Left ventricle myocardium inferior (tissue), 1 donor: Measurements from ENCODE around the gene MICALL1. TPM values are rescaled to one million over a fixed set of nuclear protein-coding genes. Genes with fewer than 3 reads are reported as not detected.

Experiments used
- DNase-seq: peaks from one replicate; pipeline ENCODE4 v3.0.0-alpha.2; 2020
- H3K27ac ChIP-seq: fragments of 200-600 bp; replicated peaks from 2 replicates; pipeline ENCODE4 v1.8.0; 2021
- H3K27me3 ChIP-seq: fragments of 200-600 bp; 2 replicates; pipeline ENCODE4 v1.8.0; 2021; ENCODE audit warnings: low read depth
- H3K36me3 ChIP-seq: fragments of 200-600 bp; 2 replicates; pipeline ENCODE4 v1.8.0; 2021
- H3K4me1 ChIP-seq: fragments of 200-600 bp; 2 replicates; pipeline ENCODE4 v1.8.0; 2021
- H3K4me3 ChIP-seq: fragments of 200-600 bp; 2 replicates; pipeline ENCODE4 v1.8.0; 2021; ENCODE audit warnings: mild to moderate bottlenecking, moderate library complexity
- H3K9me3 ChIP-seq: fragments of 200-600 bp; replicated peaks from 2 replicates; pipeline ENCODE4 v1.8.0; 2021
- intact Hi-C: fragments of 100-400 bp; cut with micrococcal nuclease; formaldehyde crosslinking; loops from one replicate; pipeline ENCODE4 v1.11.0; 2022
- total RNA-seq: library from RNA; stranded (reverse); fragmentation: NEBNext Ultra II Directional; extraction: Animal tissue kit (Norgen Biotek cat#: 25700); gene quantifications from one replicate; pipeline ENCODE4 v1.2.1, GENCODE V29; 2021
- TF ChIP-seq, protein P1 (sequence below): fragments of 200-600 bp; IDR thresholded peaks from 2 replicates; pipeline ENCODE4 v1.8.0; 2021; ENCODE audit warnings: antibody characterized with exemption, mild to moderate bottlenecking, borderline replicate concordance
- donor health status: DM: no; HTN: yes; CAD: no; lungs with severe emphysema.

Gene MICALL1
- total RNA-seq, 1 donor from 2014 or later = 14.8 TPM

DNA sequence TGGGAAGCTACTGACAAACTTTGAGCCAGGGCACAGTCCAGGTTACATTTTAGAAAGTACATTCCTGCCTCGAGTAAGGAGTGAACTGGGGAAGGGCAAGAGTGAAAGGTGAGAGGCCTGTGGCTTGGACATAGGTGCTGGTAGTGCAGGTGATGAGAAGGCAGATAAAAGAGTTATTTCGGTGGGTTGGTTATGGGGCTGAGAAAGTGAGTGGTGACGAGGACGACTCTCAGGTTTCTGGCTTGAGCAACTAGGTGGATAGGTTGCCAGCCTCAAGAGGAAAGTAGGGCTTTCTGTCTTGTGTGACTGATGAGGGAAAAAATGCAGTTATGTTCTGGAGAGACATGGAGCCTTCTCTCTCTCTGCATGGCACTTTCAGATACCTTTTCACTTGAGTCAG lies 51.1 kb downstream of the MICALL1 start:
- Histone ChIP-seq H3K27me3 (no peaks in the 10 kb centered on the region), H3K9me3 (no peaks in the 10 kb centered on the region), H3K4me3 (no peak overlapping the region), H3K27ac (no peak overlapping the region), H3K36me3 (peaks cover 57% of the 10 kb centered on the region), H3K4me1 (peaks cover 33% of the 10 kb centered on the region)
- TF ChIP-seq, protein P1, sequence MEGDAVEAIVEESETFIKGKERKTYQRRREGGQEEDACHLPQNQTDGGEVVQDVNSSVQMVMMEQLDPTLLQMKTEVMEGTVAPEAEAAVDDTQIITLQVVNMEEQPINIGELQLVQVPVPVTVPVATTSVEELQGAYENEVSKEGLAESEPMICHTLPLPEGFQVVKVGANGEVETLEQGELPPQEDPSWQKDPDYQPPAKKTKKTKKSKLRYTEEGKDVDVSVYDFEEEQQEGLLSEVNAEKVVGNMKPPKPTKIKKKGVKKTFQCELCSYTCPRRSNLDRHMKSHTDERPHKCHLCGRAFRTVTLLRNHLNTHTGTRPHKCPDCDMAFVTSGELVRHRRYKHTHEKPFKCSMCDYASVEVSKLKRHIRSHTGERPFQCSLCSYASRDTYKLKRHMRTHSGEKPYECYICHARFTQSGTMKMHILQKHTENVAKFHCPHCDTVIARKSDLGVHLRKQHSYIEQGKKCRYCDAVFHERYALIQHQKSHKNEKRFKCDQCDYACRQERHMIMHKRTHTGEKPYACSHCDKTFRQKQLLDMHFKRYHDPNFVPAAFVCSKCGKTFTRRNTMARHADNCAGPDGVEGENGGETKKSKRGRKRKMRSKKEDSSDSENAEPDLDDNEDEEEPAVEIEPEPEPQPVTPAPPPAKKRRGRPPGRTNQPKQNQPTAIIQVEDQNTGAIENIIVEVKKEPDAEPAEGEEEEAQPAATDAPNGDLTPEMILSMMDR = no peak
- DNase-seq = no peak
- intact Hi-C loops = loop anchor here (10.0 kb wide), 1 partner anchor 62 kb away; no protein-coding TSS in a partner anchor

DNA sequence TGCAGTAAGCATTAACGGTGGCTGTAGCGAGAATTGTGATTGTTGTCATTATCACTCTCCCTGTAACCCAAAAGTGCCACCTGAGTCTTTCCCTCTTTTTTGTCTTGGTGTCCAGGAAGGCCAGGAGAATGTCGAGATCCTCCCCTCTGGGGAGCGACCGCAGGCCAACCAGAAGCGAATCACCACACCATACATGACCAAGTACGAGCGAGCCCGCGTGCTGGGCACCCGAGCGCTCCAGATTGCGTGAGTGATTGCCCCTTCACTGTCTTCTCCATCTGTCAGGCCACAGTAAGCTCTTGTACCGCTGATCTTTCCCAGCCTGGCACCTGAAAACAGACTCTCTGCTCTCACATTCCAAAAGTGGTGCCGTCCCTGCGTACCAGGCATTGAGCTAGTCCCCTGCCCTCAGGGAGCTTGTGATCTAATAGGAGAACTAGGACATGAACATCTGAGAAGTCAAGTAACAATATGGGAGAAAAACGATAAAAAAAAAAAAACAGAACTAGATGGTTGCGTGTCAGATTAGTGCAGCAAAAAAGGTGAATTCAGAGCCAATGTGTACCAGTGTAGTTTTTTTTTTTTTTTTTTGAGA lies 53.2 kb downstream of the MICALL1 start:
- DNase-seq = no peak
- H3K36me3 ChIP-seq = peaks cover 72% of the 10 kb centered on the region
- TF ChIP-seq, protein P1 = no peak
- H3K27ac ChIP-seq = no peak overlapping the region
- intact Hi-C loops = loop anchor here (10.0 kb wide), 1 partner anchor 65 kb away; no protein-coding TSS in a partner anchor
- H3K4me1 ChIP-seq = peaks cover 13% of the 10 kb centered on the region
- no peaks in the 10 kb centered on the region for H3K27me3 ChIP-seq
- no peaks in the 10 kb centered on the region for H3K9me3 ChIP-seq
- no peak overlapping the region for H3K4me3 ChIP-seq

DNA sequence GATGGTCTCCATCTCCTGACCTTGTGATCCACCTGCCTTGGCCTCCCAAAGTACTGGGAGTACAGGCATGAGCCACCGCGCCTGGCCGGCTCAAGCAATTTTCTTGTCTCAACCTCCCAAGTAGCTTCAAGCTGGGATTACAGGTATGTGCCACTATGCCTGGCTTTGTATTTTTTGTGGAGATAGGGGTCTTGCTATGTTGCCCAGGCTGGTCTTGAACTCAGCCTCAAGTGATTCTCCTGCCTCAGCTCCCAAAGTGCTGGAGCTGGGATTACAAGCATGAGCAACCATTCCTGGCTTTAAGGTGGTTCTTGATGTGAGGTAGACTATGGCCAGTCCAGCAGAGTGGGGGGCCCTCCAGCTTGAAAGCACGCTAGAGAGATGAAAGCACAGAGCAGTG lies 55.0 kb downstream of the MICALL1 start:
- H3K27me3 ChIP-seq = no peaks in the 10 kb centered on the region
- H3K4me3 ChIP-seq = no peak overlapping the region
- intact Hi-C loops = loop anchor here (10.0 kb wide), 1 partner anchor 146 kb away; no protein-coding TSS in a partner anchor
- H3K36me3 ChIP-seq = peaks cover 72% of the 10 kb centered on the region
- no peak for DNase-seq
- H3K4me1 ChIP-seq = peaks cover 18% of the 10 kb centered on the region
- H3K27ac ChIP-seq = no peak overlapping the region
- H3K9me3 ChIP-seq = no peaks in the 10 kb centered on the region
- TF ChIP-seq, protein P1 = no peak

DNA sequence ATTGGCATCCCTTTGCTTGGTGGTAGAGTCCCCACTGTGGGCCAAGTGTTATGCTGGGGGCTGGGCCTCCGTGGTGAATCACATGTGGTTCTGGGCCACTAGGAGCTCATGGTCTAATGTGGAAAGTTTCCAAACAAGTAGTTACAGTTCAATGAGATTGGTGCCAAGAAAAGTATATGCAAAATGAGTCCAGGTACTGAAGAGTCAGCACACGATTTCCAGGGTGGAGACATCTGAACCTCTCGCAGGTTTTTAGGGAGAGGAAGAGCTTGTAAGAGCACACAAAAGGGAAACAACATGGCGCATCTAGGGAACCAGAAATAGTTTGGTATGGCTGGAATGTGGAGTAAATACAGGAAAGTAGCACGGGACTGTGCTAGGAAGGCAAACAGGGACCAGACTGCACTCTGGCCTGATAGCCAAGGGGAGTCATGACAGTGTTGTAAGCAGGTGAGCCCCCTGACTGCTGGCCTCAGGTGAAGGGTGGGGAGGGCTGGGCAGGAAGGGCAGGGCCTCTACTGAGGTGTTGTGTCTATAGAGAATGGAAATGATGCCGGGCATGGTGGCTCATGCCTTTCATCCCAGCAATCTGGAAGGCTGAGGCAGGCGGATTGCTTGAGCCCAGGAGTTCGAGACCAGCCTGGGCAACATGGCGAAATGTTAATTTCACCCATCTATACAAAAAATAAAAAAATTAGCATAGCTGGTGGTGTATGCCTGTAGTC lies 60.0 kb downstream of the MICALL1 start:
- H3K4me1 ChIP-seq = peaks cover 23% of the 10 kb centered on the region
- no peaks in the 10 kb centered on the region for H3K9me3 ChIP-seq
- H3K27me3 ChIP-seq = no peaks in the 10 kb centered on the region
- DNase-seq = no peak
- TF ChIP-seq, protein P1 = no peak
- peak overlapping the region; percentile 43 for H3K27ac ChIP-seq
- intact Hi-C loops = loop anchor here (10.0 kb wide), 1 partner anchor 151 kb away; no protein-coding TSS in a partner anchor
- H3K4me3 ChIP-seq = no peak overlapping the region
- H3K36me3 ChIP-seq = peaks cover 50% of the 10 kb centered on the region

- TF ChIP-seq, protein P1 = no peak
- peaks cover 40% of the 10 kb centered on the region for H3K36me3 ChIP-seq
- no peaks in the 10 kb centered on the region for H3K27me3 ChIP-seq
- peaks cover 23% of the 10 kb centered on the region for H3K4me1 ChIP-seq
- no peak overlapping the region for H3K4me3 ChIP-seq
- H3K9me3 ChIP-seq = no peaks in the 10 kb centered on the region
- intact Hi-C loops = loop anchor here (10.0 kb wide), 1 partner anchor 152 kb away; no protein-coding TSS in a partner anchor
- no peak overlapping the region for H3K27ac ChIP-seq
- DNase-seq = no peak
These were observed 61.0 kb downstream of the MICALL1 start for GRCh38 chr22:37967147-37967546.
